HCEC 1CT (cell line): ENCODE measurements around the gene PHF3.

ENCODE experiments used
- DNase-seq: peaks from one replicate; pipeline ENCODE4 v3.0.0-alpha.2; 2017

Gene PHF3

DNA sequence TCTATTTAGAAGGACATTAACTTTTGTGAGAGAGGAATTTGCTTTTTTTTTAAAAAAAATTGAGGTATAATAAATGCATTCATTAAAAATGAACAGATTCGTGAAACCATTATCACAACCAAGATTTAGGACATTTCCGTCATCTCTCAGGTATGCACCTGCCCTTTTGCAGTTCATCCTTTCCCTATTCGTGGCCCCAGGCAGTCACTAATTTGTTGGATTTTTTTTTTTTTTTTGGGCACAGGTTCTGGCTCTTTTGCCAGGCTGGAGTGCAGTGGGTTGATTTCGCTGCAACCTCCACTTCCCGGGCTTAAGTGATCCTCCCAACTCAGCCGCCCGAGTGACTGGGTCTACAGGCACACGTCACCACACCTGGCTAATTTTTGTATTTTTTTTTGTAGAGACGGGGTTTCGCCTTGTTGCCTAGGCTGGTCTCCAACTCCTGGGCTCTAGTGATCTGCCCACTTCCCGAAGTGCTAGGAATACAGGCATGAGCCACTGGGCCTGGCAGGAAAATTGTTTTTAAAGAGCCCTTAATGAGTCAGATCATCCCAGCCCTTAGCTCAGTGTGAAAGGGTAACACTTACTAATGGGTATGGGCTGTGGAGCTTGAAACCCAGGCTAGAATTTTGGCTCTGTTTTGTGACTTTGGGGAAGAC is 9.2 kb downstream of the PHF3 start:
- peak; percentile 59 for DNase-seq

DNA sequence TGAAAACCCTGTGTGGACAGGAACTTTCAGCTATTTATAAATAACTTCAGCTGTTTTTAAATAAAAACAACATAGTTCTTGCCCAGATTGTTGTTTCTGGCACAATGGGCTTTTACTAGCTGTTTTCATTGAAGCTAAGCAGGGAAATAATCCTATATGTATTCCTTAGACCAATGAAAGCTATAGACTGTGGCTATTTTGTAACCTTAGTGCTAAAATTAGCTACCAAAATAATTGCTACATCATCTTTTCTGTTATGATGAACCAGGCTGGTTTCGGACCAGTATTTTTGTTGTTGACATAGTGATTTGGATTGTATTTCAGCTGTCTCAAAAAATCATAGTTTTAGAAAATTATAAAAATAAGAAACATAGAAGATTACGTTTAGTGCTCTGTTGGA is 13.7 kb downstream of the PHF3 start:
- no peak for DNase-seq

DNA sequence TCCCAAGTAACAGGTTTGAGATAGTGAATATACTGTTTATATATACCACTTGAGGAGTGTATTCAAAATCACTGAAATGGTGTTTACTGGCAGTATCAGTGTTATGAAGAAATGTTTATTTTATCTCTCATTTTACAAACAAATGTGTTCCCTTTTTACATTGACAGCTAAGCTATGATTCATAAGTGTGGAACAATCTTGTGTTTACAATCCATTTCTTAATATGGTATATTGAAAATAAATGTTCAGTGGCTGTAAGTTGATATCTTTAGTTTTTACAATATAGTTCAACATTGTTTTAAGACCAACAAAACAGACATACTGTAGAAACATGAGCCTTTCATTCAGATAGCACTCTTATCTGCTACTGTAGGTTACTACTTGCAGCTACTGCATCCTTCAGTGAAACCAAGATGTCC is 14.3 kb downstream of the PHF3 start:
- DNase-seq, result peak; percentile 55

DNA sequence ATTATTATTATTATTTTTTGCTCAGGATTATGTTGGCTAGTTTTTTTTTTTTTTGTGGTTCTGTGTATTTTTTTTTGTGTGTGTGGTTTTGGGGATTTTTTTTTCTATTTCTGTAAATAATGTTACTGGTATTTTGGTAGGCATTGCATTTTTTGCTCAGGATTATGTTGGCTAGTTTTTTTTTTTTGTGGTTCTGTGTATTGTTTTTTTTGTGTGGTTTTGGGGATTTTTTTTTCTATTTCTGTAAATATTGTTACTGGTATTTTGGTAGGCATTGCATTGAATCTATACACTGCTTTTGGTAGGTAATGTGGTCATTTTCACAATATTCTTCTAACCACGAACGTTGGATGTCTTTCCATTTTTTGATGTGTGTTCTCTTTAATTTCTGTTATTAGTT is 17.4 kb downstream of the PHF3 start:
- no peak for DNase-seq

DNA sequence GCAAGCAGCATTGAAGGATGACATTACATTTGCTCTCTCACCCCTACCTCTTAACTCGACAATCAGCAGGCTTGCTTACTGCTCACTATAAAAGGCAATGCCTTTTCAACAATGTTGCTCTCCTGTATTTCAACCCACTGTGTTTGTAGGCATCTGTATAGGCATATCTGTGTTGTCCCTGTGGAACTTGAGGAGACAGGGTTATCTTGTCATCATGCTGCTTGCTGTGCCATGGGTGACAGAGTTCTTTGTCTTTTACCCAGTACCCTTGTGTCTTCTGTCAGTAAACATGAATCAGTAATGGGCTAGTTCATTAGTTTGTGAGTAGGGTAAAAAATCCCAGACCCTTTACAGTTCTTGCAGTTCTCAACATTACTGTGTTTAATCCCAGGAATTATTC is 25.2 kb downstream of the PHF3 start:
- DNase-seq, result no peak

DNA sequence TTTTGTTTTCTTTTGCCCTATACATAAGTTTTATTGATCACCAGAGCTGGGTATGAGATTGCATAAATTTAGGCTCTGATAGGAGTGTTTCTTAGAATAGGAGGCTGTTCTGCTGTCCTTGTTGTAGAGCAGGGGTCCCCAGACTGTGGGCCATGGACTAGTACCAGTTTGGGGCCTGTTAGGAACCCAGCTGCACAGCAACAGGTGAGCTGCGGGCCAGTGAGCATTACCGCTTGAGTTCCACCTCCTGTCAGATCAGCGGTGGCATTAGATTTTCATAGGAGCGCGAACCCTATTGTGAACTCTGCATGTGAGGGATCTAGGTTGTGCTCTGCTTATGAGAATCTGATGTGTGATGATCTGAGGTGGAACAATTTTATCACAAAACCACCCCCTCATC is 26.2 kb downstream of the PHF3 start:
- DNase-seq, result no peak

DNA sequence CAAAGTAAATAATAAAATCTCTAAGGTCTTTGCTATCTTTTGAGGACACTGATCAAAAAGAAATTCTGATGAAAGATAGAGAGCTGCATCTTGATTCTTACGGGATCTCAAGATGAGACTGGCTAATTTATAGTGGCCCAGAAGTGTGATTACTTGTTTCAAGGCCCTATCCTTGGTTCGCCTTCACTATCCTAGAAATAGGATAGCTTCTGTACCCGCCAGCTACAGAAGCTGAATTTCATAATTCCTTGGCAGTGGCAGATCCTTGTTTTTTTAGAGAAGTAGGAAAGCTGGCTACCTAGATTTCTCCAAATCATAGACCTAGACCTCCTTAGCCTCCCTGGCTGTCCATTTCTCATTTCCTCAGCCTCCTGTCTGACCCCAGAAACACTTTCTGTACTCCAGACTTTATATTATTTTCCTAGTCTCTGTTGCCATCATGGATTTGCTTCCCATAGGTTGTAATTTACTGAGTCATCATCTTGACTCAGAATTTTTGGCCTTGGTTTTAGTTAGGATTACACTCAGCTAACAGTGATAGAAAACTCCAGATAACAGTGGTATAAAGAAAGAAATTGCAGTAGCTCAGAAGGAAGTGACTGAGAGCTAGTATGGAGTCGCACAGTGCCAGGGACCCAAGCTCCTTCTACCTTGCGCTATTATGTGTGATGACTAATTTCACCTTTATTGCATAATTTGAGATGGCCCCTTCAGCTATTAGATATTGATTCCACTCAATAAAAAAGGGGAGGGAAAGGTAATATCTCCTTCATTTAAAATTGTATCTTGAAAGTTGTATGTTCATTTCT is 27.7 kb downstream of the PHF3 start:
- DNase-seq, result peak; percentile 72

DNA sequence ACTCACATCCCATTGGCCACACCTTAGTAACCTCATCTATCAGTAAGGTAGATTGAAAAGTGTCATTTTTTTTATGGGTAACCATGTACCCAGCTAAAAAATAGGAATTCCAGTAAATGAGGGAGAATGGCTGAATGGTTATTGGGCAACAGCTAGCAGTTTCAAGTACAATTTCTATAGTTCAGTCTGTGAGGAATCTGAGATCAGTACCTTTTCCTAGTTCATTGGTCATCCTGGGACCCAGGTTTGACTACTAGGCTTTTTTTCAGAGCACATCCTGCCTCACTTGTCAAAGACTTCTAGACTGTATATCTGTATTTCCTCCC is 28.3 kb downstream of the PHF3 start:
- DNase-seq, result no peak

DNA sequence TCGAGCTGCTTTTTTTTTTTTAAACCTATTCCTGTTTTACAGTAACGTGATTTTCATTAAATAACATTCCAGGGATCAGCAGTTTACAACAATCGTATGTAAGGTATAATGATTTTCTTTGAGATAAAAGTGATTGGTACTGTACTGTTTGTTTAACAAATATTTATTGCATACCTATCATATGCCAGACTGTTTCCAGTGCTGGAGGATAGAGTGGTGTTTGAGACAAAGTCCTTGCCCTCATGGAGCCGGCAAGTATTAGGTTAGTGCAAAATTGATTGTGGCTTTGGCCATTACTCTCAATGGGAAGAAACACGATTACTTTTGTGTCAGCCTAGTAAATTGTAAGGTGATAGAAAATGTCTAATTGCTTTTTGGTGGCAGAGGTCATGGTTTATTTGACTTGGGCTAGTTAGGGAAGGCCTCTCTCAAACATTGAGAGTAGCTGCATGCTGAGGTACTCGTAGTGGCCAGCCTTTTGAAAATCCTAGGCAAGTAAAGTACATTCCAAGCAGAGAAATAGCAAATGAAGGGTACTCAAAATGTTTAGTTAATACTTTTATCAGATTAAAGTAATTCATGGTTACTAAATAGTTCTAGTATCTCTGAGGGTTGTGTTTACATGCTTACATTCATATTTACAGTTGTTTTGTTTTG is 35.6 kb downstream of the PHF3 start:
- no peak for DNase-seq

DNA sequence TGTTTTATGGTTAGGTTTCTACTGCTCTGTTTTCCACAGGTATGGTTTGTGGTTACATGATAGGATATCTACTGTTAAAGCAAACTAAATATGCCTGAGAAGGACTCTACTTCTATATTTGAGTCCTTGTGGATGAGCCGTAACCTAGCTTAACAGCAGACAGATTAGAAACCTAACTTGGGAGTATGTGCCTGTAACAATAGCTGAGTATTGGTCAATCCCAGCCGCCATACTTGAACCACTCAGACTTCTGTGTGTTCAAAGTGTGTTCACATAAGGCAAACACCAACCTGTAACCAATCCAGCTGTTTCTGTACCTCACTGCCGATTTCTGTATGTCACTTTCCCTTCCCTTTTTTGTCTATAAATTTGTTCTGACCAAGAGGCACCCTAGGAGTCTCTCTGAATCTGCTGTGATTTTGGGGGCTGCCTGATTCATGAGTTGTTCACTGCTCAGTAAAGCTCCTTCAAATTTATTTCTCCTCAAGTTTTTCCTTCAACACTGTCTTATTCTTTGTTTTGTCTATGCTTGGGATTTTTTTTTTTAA is 37.1 kb downstream of the PHF3 start:
- no peak for DNase-seq

DNA sequence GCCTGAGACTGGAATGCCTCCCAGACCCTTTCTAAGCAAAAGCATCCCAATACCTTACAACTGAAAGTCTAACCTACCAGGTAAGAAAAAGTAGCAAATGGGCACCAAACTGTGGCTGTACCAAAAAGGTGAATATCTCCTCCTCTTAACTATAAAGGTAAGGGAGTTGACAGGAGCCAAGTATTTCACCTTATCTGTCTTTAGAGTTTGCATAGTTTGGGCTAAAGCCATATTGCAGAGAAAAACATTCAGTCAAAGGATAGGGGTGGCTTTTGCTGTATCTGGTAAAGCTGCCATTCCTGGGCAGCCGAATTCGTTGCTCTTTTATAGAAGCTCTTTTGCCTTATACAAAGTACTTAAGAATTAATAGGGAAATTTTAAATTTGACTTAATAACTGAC is 38.1 kb downstream of the PHF3 start:
- DNase-seq, result no peak

DNA sequence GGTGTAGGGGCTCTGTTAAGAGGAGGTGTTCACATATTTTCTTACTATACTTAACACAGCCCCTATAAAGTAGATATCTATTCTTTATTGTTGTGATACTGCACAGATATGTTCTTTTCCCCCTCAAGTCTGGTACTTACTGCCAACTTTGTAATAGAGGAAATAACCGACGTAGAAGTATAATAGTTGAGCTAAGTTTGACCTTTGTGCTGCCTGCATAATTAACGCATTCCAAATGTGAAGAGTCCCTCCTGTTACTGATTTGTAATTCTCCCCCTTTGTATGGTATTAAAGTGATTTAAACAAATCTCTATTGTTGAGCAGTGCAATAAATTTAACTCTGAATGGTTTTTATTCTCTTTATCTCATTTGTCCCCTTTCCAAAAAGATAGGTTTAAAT is 39.0 kb downstream of the PHF3 start:
- DNase-seq, result no peak

DNA sequence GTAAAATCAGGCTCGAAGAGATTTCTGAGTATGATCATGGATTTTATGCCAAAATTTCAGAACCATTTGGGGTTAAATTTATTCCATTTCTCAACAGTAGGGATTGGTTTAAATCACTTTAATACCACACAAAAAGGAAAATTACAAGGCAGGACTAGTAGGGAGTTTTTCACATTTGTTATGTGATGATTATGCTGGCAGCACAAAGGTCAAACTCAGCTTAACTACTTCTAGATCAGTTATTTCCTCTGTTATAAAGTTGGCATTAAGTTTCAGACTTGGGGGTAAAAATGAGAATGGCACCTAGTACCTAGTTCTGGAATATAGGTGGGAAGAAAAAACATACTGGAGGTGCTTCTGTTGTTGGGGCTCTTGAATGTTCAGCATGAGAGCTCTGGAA is 39.5 kb downstream of the PHF3 start:
- DNase-seq, result no peak

DNA sequence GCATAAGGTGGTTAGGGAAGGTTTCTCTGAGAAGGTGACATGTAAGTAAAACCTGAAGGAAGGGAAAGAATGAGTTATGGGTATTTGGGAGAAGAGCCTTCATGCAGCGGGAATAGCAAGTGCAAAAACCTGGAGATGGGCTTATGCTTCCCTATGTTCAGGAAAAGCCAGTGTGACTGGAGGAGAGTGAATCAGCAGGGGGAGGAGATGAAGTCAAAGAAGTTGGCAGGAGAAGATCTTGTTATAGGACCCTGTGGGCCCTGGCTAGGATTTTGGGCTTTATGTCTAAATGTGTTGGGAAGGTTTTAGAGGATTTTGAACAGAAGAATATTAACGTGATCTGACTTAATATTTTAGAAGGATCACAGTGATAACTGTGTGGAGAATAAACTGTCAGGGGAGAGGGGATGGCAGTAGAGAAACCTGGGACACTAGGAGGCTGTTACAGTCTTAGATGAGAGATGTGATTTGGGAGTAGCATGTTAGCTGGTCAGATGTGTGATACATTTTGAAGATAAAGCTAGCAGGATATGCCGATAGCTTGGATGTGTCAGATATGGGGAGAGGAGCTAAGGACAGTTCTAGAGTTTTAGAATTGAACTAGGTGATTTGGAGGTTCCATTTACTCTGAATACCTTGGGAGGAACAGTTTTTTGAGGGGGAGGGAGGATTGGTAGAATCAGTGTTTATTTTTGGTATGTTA is 41.0 kb downstream of the PHF3 start:
- no peak for DNase-seq

DNA sequence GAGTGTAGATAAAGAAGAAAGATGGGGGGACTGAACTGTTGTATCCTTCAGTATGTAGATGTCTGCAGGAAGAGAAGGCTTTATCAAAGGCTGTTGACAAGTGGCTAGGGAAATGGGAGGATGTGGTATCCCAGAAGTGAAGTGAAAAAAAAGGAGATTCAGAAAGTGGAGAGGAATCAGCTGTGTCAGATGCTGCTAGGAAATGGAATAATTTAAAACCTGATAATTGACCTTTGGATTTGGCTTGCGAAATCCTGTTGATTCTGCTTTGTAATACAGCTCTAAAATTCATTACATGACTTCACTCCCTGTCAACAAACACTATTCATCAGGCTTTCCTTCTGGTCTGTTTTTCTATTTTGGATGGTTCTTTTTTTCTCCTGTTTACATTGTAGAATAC is 41.7 kb downstream of the PHF3 start:
- DNase-seq, result peak; percentile 17

DNA sequence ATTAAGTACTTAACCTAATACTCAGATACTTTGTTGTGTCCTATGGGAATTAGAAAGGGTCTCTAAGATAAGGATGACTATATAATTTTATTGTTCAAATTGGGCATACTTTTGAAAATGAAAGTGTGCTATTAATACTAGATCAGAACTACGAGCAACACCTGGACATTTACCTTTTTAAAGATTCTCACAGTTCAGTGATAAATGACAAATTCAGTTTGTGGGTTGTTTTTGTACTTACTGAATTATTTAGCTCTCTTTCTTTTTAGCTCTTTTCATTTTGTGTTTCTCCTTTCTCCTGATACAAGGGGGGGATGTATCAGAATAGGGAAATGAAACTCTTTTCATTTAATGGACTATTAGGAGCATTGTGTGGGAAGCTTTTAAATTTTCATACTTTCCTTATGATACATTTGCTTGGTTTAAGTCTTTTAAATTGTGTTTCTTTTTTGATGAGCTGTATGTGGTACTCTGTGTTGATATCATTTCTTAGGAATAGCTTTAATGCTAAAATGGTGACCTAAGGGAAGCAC is 47.5 kb downstream of the PHF3 start:
- no peak for DNase-seq

DNA sequence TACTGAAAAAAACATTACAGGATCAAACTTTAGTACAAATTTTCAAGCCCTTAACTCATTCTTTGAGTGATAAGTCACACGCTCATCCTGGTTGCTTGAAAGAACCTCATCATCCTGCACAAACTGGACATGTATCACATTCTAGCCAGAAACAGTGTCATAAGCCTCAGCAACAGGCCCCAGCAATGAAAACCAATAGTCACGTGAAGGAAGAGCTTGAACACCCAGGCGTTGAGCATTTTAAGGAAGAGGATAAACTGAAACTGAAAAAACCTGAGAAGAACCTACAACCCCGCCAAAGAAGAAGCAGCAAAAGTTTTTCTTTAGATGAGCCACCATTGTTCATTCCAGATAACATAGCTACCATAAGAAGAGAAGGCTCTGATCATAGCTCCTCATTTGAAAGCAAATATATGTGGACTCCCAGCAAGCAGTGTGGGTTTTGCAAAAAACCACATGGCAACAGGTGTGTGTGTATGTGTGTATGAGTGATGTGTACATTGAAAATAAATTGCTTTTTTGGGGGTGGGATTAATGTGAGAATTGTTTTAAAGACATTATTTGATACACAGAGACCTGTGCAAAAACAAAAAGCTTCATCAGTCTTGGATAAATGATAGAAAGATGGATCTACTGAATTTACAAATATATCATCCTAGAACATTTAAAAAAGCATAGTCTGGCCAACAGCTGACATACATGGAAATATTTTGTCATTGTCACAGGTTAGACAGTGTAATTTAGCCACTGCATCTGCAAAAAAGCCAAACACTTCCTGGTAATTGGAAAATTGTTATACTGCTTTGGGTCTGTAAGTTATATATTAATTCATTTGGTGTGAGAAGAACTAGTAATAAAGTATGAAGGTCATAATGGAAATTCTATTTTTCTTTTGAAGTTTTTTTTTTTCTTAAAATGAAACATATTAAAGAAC is 50.1 kb downstream of the PHF3 start:
- no peak for DNase-seq

DNA sequence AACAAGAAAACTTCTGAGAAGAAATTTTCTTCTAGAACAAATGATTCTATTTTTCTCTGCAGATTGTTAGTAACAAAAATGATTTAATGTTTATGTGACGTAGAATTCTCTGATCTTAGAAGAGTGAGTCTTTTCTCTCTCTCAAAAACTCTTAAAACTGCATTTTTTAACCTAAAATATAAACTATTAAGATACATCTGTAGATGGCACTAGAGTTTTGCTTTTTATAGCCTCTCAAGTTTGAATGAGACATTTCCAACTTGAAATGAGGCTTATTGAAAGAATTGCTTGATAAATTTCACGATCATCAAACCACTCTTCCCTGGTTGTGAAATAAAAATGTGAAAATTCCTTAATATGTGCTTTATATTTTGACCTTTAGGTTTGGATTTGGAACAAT is 53.8 kb downstream of the PHF3 start:
- no peak for DNase-seq

DNA sequence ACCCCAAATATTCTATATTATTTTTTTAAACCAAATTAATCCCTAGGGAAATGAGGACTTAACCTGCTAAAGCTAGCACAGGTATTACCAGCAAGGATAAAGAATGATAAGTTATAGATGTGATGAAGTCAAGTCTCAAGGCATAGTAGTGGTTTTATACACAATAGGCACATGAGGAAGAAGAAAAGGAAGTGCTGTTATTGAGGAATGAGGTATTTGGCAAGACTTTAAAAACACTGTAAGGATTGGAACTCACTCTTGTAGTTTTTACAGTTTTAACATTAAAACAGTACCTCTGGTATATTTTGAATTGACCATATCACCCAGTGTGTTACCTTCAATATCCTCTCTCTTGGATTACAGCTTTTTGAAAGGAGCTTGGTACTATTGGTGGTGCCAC is 54.6 kb downstream of the PHF3 start:
- no peak for DNase-seq

DNA sequence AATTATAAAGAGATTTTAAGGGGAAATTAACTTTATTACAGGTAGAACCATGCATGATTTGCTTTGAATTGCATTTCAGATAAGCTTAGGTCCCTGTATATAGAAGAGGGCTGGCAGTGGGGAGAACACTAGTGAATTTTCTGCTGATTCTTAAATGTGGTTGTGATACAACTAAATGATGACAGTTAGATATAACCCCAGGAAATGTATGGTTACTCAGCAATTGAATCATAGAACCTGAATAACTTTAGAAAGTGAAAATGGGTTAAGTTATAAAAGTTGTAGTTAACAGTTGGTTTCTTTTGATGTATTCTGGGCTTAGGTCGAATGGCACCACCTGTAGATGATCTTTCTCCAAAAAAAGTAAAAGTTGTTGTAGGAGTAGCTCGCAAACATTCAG is 70.1 kb downstream of the PHF3 start:
- DNase-seq, result no peak

DNA sequence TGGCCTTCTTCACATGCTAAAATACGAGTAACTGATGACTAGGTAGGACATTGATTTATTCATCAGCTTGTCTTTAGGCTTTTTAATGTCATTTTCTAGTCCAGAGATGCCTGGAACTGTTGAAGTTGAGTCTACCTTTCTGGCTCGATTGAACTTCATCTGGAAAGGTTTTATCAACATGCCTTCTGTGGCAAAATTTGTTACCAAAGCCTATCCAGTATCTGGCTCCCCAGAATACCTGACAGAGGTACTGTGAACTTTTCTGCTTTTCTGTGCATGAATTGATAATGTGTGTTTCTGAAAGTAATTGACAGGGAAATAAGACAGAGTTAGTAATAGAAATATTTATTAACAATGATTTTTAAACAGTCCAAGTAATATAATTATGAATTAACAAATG is 71.0 kb downstream of the PHF3 start:
- DNase-seq, result no peak

DNA sequence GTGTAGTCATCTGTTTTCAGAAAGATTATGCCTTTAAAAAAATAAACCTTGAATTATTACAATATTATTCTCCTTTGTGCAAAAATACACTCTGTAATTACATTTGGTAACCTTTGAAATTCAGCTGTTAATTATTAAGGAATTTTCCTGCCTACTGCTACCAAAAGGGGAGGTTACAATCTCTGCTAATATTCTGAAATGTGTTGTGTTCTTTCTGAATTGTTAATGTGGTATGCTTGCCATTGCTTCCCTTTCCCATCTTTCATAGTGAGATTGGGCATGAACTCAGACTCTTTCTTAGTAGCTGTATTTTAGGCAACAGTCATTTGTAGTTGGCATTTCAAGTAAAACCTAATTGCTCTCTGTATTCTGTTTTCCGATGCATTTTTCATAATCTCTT is 73.0 kb downstream of the PHF3 start:
- no peak for DNase-seq
